BE2C (cell line): ENCODE results near the gene MGAT4A. TPM values are rescaled to one million over a fixed set of nuclear protein-coding genes. Genes with fewer than 3 reads are reported as not detected.

Source experiments
- DNase-seq: peaks from one replicate; pipeline ENCODE4 v3.0.0-alpha.2; 2020
- H3K27me3 ChIP-seq: fragments of 250-450 bp; sonication (Bioruptor Pico); 2 replicates; pipeline ENCODE4 v1.5.1; 2020; ENCODE audit warnings: mild to moderate bottlenecking
- H3K36me3 ChIP-seq: fragments of 250-450 bp; sonication (Bioruptor Pico); 2 replicates; pipeline ENCODE4 v1.5.1; 2020; ENCODE audit warnings: mild to moderate bottlenecking
- H3K4me1 ChIP-seq: fragments of 250-450 bp; sonication (Bioruptor Pico); 2 replicates; pipeline ENCODE4 v1.5.1; 2020
- H3K4me3 ChIP-seq: 2 replicates; pipeline ENCODE4 v1.5.1; 2011; ENCODE audit warnings: low read depth, low read length
- H3K9me3 ChIP-seq: fragments of 250-450 bp; sonication (Bioruptor Pico); 2 replicates; pipeline ENCODE4 v1.5.1; 2020
- CTCF ChIP-seq: IDR thresholded peaks from 2 replicates; pipeline ENCODE4 v1.5.1; 2012; ENCODE audit warnings: mild to moderate bottlenecking, low read depth, low read length
- polyA plus RNA-seq: library from polyadenylated mRNA; unstranded; fragments of >200 nt; gene quantifications from one replicate; pipeline ENCODE4 v1.2.1, GENCODE V29; 2012; ENCODE audit warnings: low read depth, missing spikeins; ENCODE audit not compliant: insufficient read length, insufficient read depth

The MGAT4A gene
- 0.06 TPM for polyA plus RNA-seq

DNA sequence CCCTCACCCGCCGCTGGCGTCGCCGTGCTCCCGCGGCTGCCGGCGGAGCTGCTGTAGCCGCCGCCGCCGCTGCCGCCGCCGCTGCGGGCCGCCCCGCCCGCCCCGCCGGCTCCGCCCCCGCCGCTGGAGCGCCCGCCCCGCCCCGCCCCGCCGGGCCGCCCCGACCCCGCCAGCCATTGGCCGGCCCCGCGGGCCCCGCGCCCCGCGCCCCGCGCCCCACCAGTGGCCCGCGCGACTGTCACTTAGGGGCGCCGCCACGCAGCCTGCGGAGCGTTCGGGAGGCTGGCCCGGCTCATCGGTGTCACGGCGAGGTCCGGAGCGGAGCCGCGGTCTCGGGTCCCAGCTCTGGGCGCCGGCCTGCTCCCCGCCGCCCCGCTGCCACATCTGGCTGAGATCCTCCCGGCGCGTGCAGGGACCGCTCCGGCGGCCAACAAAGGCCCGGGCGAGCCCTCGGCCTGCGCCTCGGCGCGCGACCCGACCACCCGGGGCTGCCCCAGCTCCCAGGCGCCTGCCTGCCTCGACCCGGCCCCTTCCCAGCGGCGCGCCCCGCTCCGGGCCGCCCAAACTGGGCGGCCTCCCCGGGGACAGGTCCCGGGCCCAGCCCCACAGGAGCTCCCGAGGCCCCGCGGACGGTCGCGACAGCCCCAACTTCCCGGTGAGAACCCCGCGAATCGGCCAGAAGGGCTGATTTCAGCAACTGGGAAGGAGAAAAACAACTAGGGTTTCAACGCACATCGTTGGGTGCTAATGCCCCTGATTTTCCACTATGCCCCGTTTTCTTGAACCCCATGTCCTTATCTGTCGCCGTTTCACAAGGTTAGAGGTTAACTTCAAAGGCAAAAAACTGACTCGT is at the start of gene MGAT4A:
Gene MGAT4A, minus strand, starts transcription at position 92 of the 853 bp plus-strand sequence. CDS start 4,800 bp downstream, outside the sequence.
- no peak for TF ChIP-seq CTCF
- peaks cover 22% of the 10 kb centered on the region for H3K27me3 ChIP-seq
- no peak within 1 kb of the TSS; the same call in 1 of the 2 replicates for H3K4me3 ChIP-seq
- no peaks in the 10 kb centered on the region for H3K4me1 ChIP-seq
- no peaks in the 10 kb centered on the region for H3K9me3 ChIP-seq
- peak; percentile 46 for DNase-seq
- no peaks in the 10 kb centered on the region for H3K36me3 ChIP-seq

- TF ChIP-seq CTCF, result no peak
- no peak overlapping the region for H3K4me3 ChIP-seq
Measured at GRCh38 chr2:98778741-98779483, 48.0 kb upstream of the MGAT4A start.

DNA sequence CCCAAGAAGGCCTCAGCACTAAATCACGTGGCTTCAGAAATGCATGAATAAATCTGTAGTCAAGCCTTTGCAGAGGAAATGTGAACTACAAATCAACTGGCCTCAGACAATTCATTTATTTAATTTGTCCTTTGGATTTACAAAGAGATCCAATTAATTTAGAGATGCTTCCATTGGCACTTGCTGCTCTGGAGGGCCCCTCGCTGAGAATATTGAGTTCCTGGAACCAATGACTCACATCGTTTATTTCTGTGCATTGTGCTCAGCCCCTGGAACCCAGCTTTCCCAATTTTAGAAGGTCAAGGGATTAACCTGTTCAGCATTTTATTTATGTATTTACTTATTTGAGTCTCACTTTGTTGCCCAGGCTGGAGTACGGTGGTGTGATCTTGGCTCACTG is 47.2 kb upstream of the MGAT4A start:
- Histone ChIP-seq H3K9me3 (no peaks in the 10 kb centered on the region), H3K36me3 (no peaks in the 10 kb centered on the region), H3K4me1 (no peaks in the 10 kb centered on the region), H3K4me3 (no peak overlapping the region), H3K27me3 (no peaks in the 10 kb centered on the region)
- DNase-seq, result no peak
- no peak for TF ChIP-seq CTCF

More at GRCh38 chr2:98778741-98779483, 48.0 kb upstream of the MGAT4A start:
- no peaks in the 10 kb centered on the region for H3K4me1 ChIP-seq
- no peaks in the 10 kb centered on the region for H3K9me3 ChIP-seq
- no peaks in the 10 kb centered on the region for H3K27me3 ChIP-seq
- no peaks in the 10 kb centered on the region for H3K36me3 ChIP-seq
- no peak for DNase-seq

- TF ChIP-seq CTCF, result no peak
- no peaks in the 10 kb centered on the region for H3K4me1 ChIP-seq
- DNase-seq, result no peak
- H3K36me3 ChIP-seq, result no peaks in the 10 kb centered on the region
- no peak overlapping the region for H3K4me3 ChIP-seq
- H3K9me3 ChIP-seq, result no peaks in the 10 kb centered on the region
- H3K27me3 ChIP-seq, result no peaks in the 10 kb centered on the region
Measured at GRCh38 chr2:98777710-98778109, 46.8 kb upstream of the MGAT4A start.

GRCh38 chr2:98777076-98777475 is 46.1 kb upstream of the MGAT4A start:
- Histone ChIP-seq H3K27me3 (no peaks in the 10 kb centered on the region), H3K9me3 (no peaks in the 10 kb centered on the region), H3K36me3 (no peaks in the 10 kb centered on the region), H3K4me3 (no peak overlapping the region), H3K4me1 (no peaks in the 10 kb centered on the region)
- TF ChIP-seq CTCF, result no peak
- no peak for DNase-seq

GRCh38 chr2:98776136-98776535 is 45.2 kb upstream of the MGAT4A start:
- Histone ChIP-seq H3K9me3 (no peaks in the 10 kb centered on the region), H3K4me3 (no peak overlapping the region), H3K4me1 (no peaks in the 10 kb centered on the region), H3K36me3 (no peaks in the 10 kb centered on the region), H3K27me3 (no peaks in the 10 kb centered on the region)
- no peak for TF ChIP-seq CTCF
- no peak for DNase-seq
